Forelimb muscle (tissue), 1 donor: ENCODE results near the gene HOXA13. TPM values are rescaled to one million over a fixed set of nuclear protein-coding genes. Genes with fewer than 3 reads are reported as not detected.

Experiments used
- DNase-seq: peaks from one replicate; pipeline ENCODE4 v3.0.0-alpha.2; 2013; ENCODE audit warnings: low read depth
- polyA plus RNA-seq: library from polyadenylated mRNA; unstranded; fragments of 120-200 nt; gene quantifications from one replicate; pipeline ENCODE4 v1.2.1, GENCODE V29; 2013; ENCODE audit not compliant: insufficient read length

HOXA13 gene
- polyA plus RNA-seq, 1 donor, result 0.03 TPM

DNA sequence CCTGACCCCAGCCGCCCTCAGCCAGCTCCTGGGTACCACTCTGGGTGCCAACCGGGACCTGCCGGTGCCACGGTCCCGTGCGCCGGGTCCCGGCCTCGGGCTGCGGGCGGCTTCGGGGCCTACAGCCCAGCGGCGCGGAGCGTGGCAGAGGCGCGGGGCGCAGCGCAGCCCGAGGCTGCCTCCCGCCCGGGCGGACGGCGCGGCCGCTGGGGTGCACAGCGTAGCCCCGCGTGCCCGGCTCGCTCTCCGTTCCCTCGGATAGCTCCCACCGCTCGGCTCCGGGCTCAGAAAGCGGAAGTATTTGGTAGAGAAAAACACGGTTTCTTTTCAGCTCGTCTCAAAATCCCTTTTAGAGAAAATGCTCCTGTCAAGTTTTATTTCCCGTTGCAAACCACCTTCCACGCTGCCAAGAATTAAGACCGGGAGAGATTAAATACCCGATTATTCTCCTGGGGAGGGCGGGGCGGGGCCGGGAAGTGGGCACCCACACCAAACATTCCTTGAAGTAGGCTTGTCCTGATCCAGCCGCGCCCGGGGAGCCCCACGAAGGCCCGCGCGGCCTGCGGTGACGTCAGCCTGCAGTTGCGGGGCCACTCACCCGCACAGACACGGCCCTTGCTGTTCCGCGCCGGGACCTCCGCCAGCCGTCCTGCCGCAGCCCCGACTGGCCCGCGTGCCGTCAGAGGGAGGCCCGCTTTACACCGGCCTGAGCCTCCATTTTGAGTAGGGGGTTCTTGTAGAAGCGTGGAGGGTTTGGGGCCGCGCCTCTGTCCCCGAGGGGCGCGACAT, 7.2 kb downstream of the HOXA13 start:
- no peak for DNase-seq

- DNase-seq, result no peak
Observed at GRCh38 chr7:27191833-27192545, 7.9 kb downstream of the HOXA13 start.

- no peak for DNase-seq
Observed at GRCh38 chr7:27191161-27191731, 8.6 kb downstream of the HOXA13 start.

GRCh38 chr7:27189997-27190748, 9.7 kb downstream of the HOXA13 start:
- no peak for DNase-seq

DNA sequence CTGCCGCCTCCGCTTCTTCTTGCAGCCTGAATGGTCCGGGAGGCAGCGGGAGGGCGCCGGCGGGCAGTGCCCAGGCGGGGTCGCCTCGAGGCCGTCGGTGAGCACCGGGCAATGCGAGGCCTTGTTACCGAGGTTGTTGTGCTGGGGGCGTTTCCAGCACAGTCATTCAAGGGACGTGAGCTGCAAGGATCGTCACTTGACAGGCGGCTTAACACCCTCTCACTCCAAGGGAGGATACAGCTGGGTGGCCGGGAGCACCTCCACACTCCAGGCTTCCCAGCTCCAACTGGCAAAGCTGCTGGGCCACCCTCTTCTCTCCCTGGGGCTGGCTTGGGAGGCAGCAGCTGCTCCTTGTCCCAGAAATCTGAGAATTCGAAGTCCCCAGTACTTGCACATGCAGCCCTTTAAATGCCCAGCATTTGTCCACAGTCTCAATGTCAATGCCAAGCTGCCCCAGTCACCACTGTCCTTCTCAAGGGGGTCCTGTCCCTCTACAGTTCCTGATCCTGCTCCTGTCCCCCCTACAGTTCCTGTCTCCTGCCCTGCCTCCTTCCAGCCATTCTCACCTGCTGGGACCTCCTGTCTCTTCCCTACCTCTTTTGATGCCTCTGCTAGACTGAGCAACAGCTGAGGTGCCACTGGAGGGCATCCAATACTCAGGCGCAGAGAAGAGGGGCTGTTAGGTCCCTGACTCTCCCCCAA, 10.4 kb downstream of the HOXA13 start:
- DNase-seq, result no peak

GRCh38 chr7:27188386-27189294, 11.3 kb downstream of the HOXA13 start:
- DNase-seq, result no peak

GRCh38 chr7:27187475-27188385, 12.2 kb downstream of the HOXA13 start:
- DNase-seq, result no peak

DNA sequence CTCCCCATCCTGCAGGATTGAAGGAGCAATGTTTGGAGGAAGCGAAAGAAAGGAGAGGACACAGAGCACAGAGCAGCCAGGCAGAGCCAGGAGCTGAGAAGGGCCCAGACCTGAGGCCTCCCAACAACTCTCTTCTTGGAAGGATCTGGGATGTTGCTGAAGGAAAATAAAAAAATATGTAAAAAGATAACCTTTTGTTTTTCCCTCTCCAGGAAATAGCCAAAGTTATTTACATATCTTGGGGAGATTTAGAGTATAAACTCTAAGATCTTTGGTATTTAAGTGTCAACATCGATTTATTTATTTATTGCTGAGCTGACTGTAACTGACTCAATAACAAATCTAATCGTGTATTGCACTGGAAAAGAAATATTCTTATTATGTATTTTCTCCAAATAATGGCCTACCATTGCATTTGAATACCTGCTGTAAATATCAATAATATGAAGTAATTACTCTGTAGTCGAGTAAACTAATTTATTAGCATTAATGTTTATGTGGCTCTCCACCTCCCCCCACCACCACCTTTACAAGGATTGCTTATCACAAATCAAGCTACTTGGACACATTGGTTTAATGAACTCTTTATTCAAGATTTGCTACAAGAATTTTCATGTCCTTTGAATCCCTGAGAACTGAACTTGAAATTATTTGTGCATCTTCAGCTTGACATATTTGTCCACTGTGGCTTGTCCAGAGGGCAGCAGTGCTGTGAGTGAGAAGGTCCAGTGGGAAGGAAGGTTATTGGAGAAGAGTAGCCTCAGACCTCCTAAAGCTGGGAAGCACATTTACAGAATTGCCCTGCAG, 13.0 kb downstream of the HOXA13 start:
- no peak for DNase-seq

DNA sequence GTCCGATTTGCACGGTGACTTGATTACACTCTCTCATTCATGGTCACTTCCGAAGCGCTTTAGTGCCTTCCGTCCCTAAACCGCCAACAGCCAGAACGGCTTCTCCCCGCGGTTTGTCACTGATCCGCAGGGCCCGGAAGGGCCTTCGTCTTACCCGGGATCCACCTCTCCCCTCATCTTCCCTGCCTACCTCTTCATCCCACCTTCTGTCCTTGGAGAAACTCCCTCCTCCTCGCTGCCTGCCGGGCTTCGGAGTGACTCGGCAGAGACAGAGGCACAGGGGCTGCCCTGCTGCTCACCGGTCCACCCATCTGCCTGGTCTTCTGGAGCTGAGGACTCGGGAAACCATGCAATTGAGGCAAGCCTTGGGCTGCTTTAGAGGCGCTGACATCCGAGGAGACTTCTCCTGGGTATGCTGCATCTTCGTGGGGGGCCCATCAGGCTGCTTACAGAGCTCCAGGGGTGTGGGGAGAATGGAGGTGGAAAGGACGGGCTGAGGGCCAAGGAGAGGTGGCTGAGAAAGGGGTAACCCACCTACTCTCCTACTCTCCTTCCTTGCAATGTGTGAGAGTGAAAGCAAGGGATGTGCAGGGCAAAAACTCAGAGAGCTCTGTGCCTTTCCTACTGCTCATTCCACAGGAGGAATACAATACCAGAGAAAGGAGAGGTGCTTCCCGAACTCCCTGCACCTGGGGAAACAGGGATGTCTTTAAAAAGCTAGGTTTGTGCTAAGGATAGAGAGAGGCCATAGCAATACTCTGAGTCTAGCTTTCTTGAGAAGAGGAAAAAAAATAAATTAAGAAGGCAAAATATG, 13.8 kb downstream of the HOXA13 start:
- DNase-seq, result no peak

GRCh38 chr7:27185013-27185853, 14.7 kb downstream of the HOXA13 start, which contains the start of gene HOXA11:
Gene HOXA11 (minus strand): TSS chr7:27185232. CDS start chr7:27185144, 88 bp downstream.
- DNase-seq, result no peak

DNA sequence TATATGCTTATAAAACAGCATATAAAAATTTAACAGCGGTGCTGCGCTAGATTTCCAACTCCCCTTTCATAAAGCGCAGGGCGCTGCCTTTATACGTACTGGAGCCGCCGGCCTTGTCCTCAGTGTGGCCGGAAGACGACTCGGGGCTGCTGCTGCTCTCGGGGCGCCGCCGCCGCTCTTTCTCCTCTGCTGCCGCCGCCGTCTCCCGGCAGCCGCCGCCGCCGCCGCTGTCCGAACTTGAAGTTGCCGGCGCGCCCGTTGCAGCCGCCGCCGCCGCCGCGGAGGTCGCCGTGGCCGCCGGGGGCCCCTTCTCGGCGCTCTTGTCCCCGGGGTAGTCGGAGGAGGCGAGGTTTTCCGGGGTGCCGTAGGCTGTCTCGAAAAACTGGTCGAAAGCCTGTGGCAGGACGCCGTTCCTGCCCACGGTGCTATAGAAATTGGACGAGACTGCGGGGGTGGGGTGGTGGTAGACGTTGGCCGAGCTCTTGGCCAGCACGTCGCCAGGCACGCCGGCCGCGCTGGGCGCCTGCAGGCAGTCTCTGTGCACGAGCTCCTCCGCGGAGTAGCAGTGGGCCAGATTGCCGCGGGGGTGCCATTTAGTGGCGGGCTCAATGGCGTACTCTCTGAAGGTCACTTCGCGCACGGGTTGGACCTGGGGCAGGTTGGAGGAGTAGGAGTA, 15.4 kb downstream of the HOXA13 start:
- no peak for DNase-seq

DNA sequence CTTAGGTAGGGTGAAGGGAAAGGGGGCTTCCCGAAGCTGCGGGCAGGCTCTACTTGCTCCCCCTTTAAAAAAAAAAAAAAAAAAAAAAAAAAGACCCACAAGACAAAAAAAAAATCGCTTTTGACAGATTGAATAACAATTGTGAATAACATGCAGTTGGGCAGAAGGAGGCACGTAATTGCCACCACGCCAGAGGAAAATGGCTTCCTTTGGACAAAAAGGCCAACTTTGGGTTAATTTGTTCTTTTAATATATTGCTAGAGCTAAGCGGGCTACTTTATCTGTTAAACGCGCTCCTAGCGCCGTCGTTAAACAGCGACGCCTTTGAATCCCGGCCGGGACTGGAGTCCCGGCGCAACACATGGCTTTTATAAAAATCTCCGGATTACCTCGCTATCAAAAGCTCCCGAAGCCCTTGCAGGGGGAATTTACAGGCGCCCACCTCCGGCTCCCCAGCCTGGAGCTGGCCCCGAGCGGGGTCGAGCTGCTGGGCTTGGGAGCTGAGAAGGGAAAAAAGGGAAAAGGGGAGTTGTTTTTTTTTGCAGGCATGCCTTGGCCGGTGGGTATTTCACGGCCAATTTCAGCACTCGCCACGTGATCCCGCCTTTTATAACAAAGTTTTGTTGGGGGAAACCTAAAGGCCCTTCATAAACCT, 16.1 kb downstream of the HOXA13 start:
- DNase-seq, result no peak

DNA sequence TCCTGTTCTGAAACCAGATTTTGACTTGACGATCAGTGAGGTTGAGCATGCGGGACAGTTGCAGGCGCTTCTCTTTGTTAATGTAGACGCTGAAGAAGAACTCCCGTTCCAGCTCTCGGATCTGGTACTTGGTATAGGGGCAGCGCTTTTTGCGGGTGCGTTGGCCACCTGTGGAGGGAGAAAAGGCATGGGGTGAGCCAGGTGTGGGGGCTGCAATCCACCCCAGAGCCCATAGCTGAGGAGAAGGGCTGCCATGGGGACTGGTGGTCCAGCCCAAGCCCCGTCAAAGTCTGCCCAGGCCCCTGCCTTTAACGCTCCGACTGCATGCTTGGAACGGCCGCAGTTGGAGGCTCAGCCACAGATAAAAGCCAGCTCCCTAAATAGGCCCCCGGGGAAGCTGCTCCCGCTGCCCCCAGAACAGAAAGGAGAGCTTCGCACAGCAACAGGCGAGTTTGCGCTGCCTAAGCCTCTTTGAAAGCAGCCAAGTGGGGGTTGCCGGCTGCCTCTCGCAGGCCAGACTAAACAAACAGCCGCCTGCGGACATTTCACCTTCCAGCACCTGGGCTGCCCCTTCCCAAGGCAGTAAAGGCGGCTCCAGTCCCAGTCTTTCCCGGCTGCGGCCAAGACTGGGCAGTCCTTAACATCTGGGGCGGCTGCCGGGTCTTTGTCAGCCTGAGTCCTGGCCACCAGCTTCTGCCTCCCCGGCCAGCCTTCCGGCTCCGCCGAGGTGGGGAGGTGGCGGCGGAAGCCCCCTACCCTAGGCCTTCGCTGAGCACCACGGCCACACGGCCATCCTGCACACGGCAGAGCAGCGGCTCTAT, 16.8 kb downstream of the HOXA13 start:
- DNase-seq, result no peak

DNA sequence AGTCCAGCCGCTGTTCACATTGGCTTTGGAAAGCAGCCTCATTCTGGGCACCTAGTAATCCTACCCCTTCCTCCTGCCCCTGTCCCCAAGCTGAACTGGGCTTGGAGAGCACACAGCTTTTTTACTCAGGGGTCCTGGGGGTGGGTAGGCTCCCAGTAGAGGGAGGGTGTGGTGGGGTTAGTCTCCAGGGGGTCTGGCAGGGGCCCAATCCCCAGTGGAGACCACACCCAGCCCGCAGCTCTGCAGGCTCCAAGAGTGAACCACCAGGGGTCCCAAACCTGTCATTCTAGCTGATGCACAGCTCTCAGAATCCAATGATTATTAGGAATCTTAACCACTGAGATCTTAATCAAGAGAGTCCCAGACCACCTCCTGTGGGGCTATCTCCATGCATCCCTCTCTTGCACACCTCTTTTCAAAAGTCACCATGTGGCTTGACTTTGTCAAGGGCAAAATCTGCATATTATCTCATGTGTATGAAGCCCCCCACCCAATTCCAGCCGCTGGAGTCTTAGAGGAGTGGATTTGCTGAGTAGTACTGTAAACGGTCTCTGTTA, 17.5 kb downstream of the HOXA13 start:
- no peak for DNase-seq
